Endothelial cell of umbilical vein (primary cell): Measurements from ENCODE around the gene SLC19A1. TPM values are rescaled to one million over a fixed set of nuclear protein-coding genes. Genes with fewer than 3 reads are reported as not detected.

Experiments used
- BruUV-seq: library from RNA; stranded (reverse); fragments of 400-500 nt; replicated peaks from 2 replicates; lab custom pipeline; 2021; lab: Mats Ljungman, UMichigan
- CTCF ChIA-PET: fragments of 300-600, 350-600 bp; sonication (Branson Sonifier 250); formaldehyde crosslinking; loops from one replicate; lab custom pipeline; 2021; ENCODE audit warnings: antibody characterized with exemption, inconsistent platforms; lab: Charles Lee
- POLR2A ChIA-PET: fragments of 300-600, 350-600 bp; sonication (Branson Sonifier 250); formaldehyde crosslinking; loops from one replicate; lab custom pipeline; 2021; ENCODE audit warnings: antibody characterized with exemption, inconsistent platforms; lab: Charles Lee
- DNase-seq: peaks from one replicate; pipeline ENCODE4 v3.0.0-alpha.2; 2011; ENCODE audit warnings: low read depth, low spot score
- FAIRE-seq: peaks from 2 replicates; lab custom pipeline; 2011; peaks lifted over from hg19 to GRCh38; lab: Jason Lieb, UNC
- H2AFZ ChIP-seq: 2 replicates; pipeline ENCODE4 v1.6.0; 2012; ENCODE audit warnings: low read depth, low read length, control low read depth, inconsistent platforms
- H3K27ac ChIP-seq: 2 replicates; pipeline ENCODE4 v1.5.1; 2011; ENCODE audit warnings: low read depth, mild to moderate bottlenecking, control low read depth, low read length, moderate library complexity; ENCODE audit not compliant: insufficient read depth
- H3K27me3 ChIP-seq, 2 experiments: 2 replicates each; pipeline versions ENCODE4 v1.6.0 to v1.6.1; 2011; ENCODE audit warnings: low read length in 2 of 2, mixed read lengths in 1 of 2; ENCODE audit not compliant: control insufficient read depth in 2 of 2, insufficient read depth in 2 of 2
- H3K36me3 ChIP-seq, 2 experiments: 2 replicates in 1 of 2; 3 replicates in 1 of 2; pipeline ENCODE4 v1.5.1; 2011; ENCODE audit warnings: low read length in 2 of 2, mild to moderate bottlenecking in 1 of 2, moderate library complexity in 1 of 2; ENCODE audit not compliant: control insufficient read depth in 2 of 2, insufficient read depth in 2 of 2; ENCODE audit errors: extremely low read depth in 1 of 2
- H3K4me1 ChIP-seq: 3 replicates; pipeline ENCODE4 v1.5.1; 2011; ENCODE audit warnings: mild to moderate bottlenecking, low read length; ENCODE audit not compliant: control insufficient read depth, insufficient read depth; ENCODE audit errors: extremely low read depth
- H3K4me2 ChIP-seq: 2 replicates; pipeline ENCODE4 v1.6.1; 2011; ENCODE audit warnings: low read length, control low read depth, mixed read lengths; ENCODE audit not compliant: insufficient read depth
- H3K4me3 ChIP-seq, 3 experiments: fragments of 200-600 bp in 1 of 3; sonication (generic), shearing (Covaris generic) in 1 of 3; replicated peaks in 1 of 3; 2 replicates each; pipeline ENCODE4 v1.5.1; 2011 to 2016; ENCODE audit warnings: control low read depth in 3 of 3, low read length in 3 of 3, mild to moderate bottlenecking in 2 of 3, inconsistent platforms in 1 of 3, low read depth in 1 of 3, moderate library complexity in 1 of 3; ENCODE audit not compliant: insufficient read depth in 1 of 3
- H3K79me2 ChIP-seq: 2 replicates; pipeline ENCODE4 v1.6.0; 2012; ENCODE audit warnings: low read length, inconsistent platforms; ENCODE audit not compliant: control insufficient read depth, insufficient read depth
- H3K9ac ChIP-seq: replicated peaks from 2 replicates; pipeline ENCODE3; 2011; ENCODE audit warnings: low read length, control low read depth; ENCODE audit not compliant: insufficient read depth; ENCODE audit errors: extremely low read depth
- H3K9me1 ChIP-seq: replicated peaks from 3 replicates; pipeline ENCODE4 v1.6.0; 2011; ENCODE audit warnings: mild to moderate bottlenecking, low read length; ENCODE audit not compliant: control insufficient read depth, insufficient read depth; ENCODE audit errors: extremely low read depth
- H3K9me3 ChIP-seq: replicated peaks from 2 replicates; pipeline ENCODE4 v1.5.1; 2012; ENCODE audit warnings: low read length, inconsistent platforms; ENCODE audit not compliant: control insufficient read depth, insufficient read depth
- H4K20me1 ChIP-seq: replicated peaks from 2 replicates; pipeline ENCODE3; 2011; ENCODE audit warnings: mild to moderate bottlenecking, low read length; ENCODE audit not compliant: control insufficient read depth, insufficient read depth; ENCODE audit errors: extremely low read depth
- EZH2 ChIP-seq: IDR thresholded peaks from 2 replicates; pipeline ENCODE4 v1.6.1; 2012; ENCODE audit warnings: borderline replicate concordance, low read depth, mild to moderate bottlenecking, moderate library complexity, low read length, inconsistent platforms; ENCODE audit not compliant: severe bottlenecking
- GATA2 ChIP-seq: IDR thresholded peaks from 2 replicates; pipeline ENCODE4 v1.7.0; 2011; ENCODE audit warnings: low read depth, mild to moderate bottlenecking, moderate library complexity, mixed read lengths, low read length; ENCODE audit not compliant: insufficient read length, insufficient read depth
- MYC ChIP-seq: IDR thresholded peaks from one replicate; pipeline ENCODE4 v1.6.1; 2011; ENCODE audit warnings: mild to moderate bottlenecking, low read depth, low read length
- POLR2A ChIP-seq: IDR thresholded peaks from 2 replicates; pipeline ENCODE4 v1.6.1; 2012; ENCODE audit warnings: low read depth, mild to moderate bottlenecking, control low read depth, low read length
- POLR2AphosphoS5 ChIP-seq: IDR thresholded peaks from 2 replicates; pipeline ENCODE4 v1.6.1; 2012; ENCODE audit warnings: low read depth, mild to moderate bottlenecking, control low read depth, low read length, moderate library complexity; ENCODE audit not compliant: insufficient read depth
- dilution Hi-C: fragments of 300-500 bp; cut with MboI; formaldehyde crosslinking; loops from one replicate; pipeline ENCODE4 v1.15.0; 2019; ENCODE audit warnings: low sequenced_read_pairs; ENCODE audit not compliant: extremely low pct_ligation_motif_present
- intact Hi-C: fragments of 100-400 bp; cut with micrococcal nuclease; formaldehyde crosslinking; loops from one replicate; pipeline ENCODE4 v1.10.0; 2022
- polyA plus RNA-seq, 4 experiments: library from polyadenylated mRNA; depleted of rRNA in 3 of 4; stranded (reverse) in 3 of 4; unstranded in 1 of 4; fragments of >200 nt; gene quantifications; 2 replicates each; pipeline versions ENCODE4 v1.2.1 to v1.2.3, GENCODE V29; 2011 to 2012; ENCODE audit warnings: missing spikeins in 1 of 4
- total RNA-seq: library from RNA; stranded (reverse); gene quantifications from 2 replicates; pipeline ENCODE4 v1.2.3, GENCODE V29; 2021
- TF ChIP-seq, protein P1 (sequence below): IDR thresholded peaks from 2 replicates; pipeline ENCODE4 v1.6.1; 2011; ENCODE audit not compliant: insufficient read depth, insufficient read length
- TF ChIP-seq, protein P2 (sequence below), 2 donors: IDR thresholded peaks; 1 replicate in 1 of 2; 2 replicates in 1 of 2; pipeline ENCODE4 v1.5.1; 2011; ENCODE audit warnings: low read length in 2 of 2, mild to moderate bottlenecking in 2 of 2, moderate library complexity in 2 of 2, control low read depth in 1 of 2, inconsistent platforms in 1 of 2, low read depth in 1 of 2; ENCODE audit not compliant: insufficient read depth in 1 of 2; ENCODE audit errors: extremely low read depth in 1 of 2

SLC19A1 gene
- total and polyA plus RNA-seq, 2 donors (not counting 3 experiments of a cell fraction or from before 2014, with no cell fraction given): 36.3 to 54.6 TPM

DNA sequence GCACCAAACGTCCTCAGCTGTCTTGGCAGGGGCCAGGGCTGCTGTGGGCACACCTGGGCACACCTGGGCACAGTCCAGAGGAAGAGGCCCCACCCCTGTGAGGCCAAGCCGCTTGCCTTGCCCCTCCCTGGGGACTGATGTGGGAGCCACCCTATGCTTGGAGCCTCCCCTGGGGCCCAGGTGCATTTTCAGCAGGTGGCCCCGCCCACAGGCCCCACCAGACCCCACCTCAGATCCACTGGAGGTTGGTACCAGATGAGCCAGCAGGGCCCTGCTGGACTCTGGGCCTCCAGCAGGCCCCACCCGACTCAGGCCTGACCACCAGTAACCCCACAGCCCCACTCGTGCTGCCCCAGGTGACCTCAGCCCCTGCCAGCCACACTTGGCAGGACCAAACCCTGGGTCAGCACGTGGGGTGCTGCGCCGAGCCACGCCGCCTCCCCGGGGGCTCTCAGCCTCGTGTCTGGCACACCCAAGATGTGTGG lies 8.8 kb downstream of the SLC19A1 start:
- no peaks in the 10 kb centered on the region for H3K9me1 ChIP-seq
- H3K79me2 ChIP-seq: peaks cover 31% of the 10 kb centered on the region
- no peaks in the 10 kb centered on the region for H4K20me1 ChIP-seq
- H3K9ac ChIP-seq: no peak overlapping the region
- ChIA-PET CTCF (no interaction called here), POLR2A (no interaction called here)
- TF ChIP-seq POLR2A (no peak), POLR2AphosphoS5 (no peak)
- H3K27ac ChIP-seq: no peak overlapping the region
- intact Hi-C loops (loop anchor here (10.0 kb wide), 1 partner anchor 59 kb away; no protein-coding TSS in a partner anchor), dilution Hi-C loops (no loop called here)
- no peak overlapping the region for H2AFZ ChIP-seq
- peaks cover 24% of the 10 kb centered on the region for H3K4me1 ChIP-seq
- no peak overlapping the region for H3K4me3 ChIP-seq
- no peaks in the 10 kb centered on the region for H3K27me3 ChIP-seq
- H3K36me3 ChIP-seq: peaks cover 0 to 17% of the 10 kb centered on the region in 2 experiments
- FAIRE-seq: no peak
- DNase-seq: no peak
- H3K4me2 ChIP-seq: no peak overlapping the region
- BruUV-seq: no TSS peak
- H3K9me3 ChIP-seq: no peaks in the 10 kb centered on the region

DNA sequence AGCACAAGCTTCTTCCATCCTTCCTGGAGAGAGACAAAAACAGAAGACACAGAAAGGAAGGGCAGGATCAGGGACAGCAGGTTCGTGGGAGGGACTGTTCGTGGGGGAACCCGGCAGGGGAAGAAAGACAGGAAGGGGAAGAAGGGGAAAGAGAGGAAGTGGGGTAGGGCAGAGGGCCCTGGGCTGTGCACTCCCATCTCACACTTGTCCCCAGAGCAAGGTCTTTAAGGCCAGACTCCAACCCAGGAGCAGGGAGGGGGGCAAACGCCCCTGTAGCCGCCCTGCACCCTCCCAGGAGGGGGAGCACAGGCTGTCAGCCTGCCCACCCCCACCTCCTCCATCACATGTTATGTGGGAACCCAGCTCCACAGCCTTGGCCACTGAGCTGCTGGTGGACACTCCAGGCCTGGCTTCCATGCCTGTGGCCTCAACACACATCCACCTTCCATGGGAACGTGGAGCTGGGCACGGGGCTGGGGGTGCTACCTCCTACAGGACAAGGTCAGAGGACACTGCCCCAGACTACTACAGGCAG lies 9.3 kb downstream of the SLC19A1 start:
- peaks cover 26% of the 10 kb centered on the region for H3K79me2 ChIP-seq
- peak; percentile 62 for FAIRE-seq
- intact Hi-C loops: loop anchor here (10.0 kb wide), 1 partner anchor 58 kb away; no protein-coding TSS in a partner anchor
- no peak overlapping the region for H3K27ac ChIP-seq
- H3K9me3 ChIP-seq: no peaks in the 10 kb centered on the region
- H3K27me3 ChIP-seq: no peaks in the 10 kb centered on the region
- no peak overlapping the region for H3K4me2 ChIP-seq
- no TSS peak for BruUV-seq
- no peak overlapping the region for H3K9ac ChIP-seq
- ChIA-PET POLR2A (no interaction called here), CTCF (no interaction called here)
- no peak for DNase-seq
- H3K4me3 ChIP-seq: no peak overlapping the region
- TF ChIP-seq POLR2A: no peak
- TF ChIP-seq MYC: no peak
- TF ChIP-seq, protein P1, sequence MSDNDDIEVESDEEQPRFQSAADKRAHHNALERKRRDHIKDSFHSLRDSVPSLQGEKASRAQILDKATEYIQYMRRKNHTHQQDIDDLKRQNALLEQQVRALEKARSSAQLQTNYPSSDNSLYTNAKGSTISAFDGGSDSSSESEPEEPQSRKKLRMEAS: no peak
- TF ChIP-seq GATA2: no peak
- TF ChIP-seq, protein P2, sequence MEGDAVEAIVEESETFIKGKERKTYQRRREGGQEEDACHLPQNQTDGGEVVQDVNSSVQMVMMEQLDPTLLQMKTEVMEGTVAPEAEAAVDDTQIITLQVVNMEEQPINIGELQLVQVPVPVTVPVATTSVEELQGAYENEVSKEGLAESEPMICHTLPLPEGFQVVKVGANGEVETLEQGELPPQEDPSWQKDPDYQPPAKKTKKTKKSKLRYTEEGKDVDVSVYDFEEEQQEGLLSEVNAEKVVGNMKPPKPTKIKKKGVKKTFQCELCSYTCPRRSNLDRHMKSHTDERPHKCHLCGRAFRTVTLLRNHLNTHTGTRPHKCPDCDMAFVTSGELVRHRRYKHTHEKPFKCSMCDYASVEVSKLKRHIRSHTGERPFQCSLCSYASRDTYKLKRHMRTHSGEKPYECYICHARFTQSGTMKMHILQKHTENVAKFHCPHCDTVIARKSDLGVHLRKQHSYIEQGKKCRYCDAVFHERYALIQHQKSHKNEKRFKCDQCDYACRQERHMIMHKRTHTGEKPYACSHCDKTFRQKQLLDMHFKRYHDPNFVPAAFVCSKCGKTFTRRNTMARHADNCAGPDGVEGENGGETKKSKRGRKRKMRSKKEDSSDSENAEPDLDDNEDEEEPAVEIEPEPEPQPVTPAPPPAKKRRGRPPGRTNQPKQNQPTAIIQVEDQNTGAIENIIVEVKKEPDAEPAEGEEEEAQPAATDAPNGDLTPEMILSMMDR (IDR thresholded peaks at IDR 0.05; ENCODE audit: extremely low read depth in 1 of 2, insufficient read depth in 1 of 2, low read depth in 1 of 2, low read length in 2 of 2): no peak
- TF ChIP-seq EZH2: no peak
- no peak for TF ChIP-seq POLR2AphosphoS5
- H3K9me1 ChIP-seq: no peaks in the 10 kb centered on the region
- no peak overlapping the region for H2AFZ ChIP-seq
- peaks cover 24% of the 10 kb centered on the region for H3K4me1 ChIP-seq
- no peaks in the 10 kb centered on the region for H4K20me1 ChIP-seq
- dilution Hi-C loops: no loop called here
- H3K36me3 ChIP-seq: peaks cover 0 to 17% of the 10 kb centered on the region in 2 experiments
